Measurements from ENCODE around the gene CXCL13. TPM values are rescaled to one million over a fixed set of nuclear protein-coding genes. Genes with fewer than 3 reads are reported as not detected.

CXCL13 gene
- total and polyA plus RNA-seq, 2 of the 8 experiments (the other 6 are each of a cell fraction or from before 2014, with no cell fraction given) = not detected

GRCh38 chr4:77593101-77593500 is 12.5 kb upstream of the CXCL13 start:
- H2BK120ac ChIP-seq (replicated peaks; ENCODE audit: low read depth, low read length) = no peak overlapping the region
- TF ChIP-seq SAP30 (IDR thresholded peaks at IDR 0.05; ENCODE audit: insufficient read depth, insufficient replicate concordance, low read length) = no peak
- H2AFZ ChIP-seq (ENCODE audit: low read length) = no peak overlapping the region
- no peak overlapping the region for H3K4me3 ChIP-seq (ENCODE audit: extremely low read depth in 1 of 4, insufficient read depth in 2 of 4, low read depth in 3 of 4, low read length in 4 of 4)
- H3K18ac ChIP-seq (ENCODE audit: extremely low read depth, low read length) = no peak overlapping the region
- no peak overlapping the region for H4K8ac ChIP-seq (ENCODE audit: extremely low read depth, insufficient read depth, low read length)
- H3K27ac ChIP-seq (ENCODE audit: low read depth, low read length) = no peak overlapping the region
- no peak overlapping the region for H2BK5ac ChIP-seq (ENCODE audit: low read depth, low read length)
- FAIRE-seq (no peak), DNase-seq (ENCODE audit: low read depth in 1 of 2, low spot score in 2 of 2) (no peak)
- no peaks in the 10 kb centered on the region for H3K27me3 ChIP-seq (replicated peaks in 1 of 4; ENCODE audit: control insufficient read depth in 3 of 4, extremely low read depth in 1 of 4, insufficient read depth in 3 of 4, low read length in 3 of 4)
- no peaks in the 10 kb centered on the region for H4K20me1 ChIP-seq (replicated peaks in 1 of 2; ENCODE audit: control insufficient read depth in 1 of 2, insufficient read depth in 2 of 2, low read length in 2 of 2)
- H3K79me1 ChIP-seq (ENCODE audit: low read depth, low read length) = no peaks in the 10 kb centered on the region
- no peak overlapping the region for H2BK12ac ChIP-seq (ENCODE audit: low read depth, low read length)
- no peaks in the 10 kb centered on the region for H3K36me3 ChIP-seq (ENCODE audit: control insufficient read depth in 2 of 4, insufficient read depth in 4 of 4, low read length in 3 of 4)
- CTCF ChIA-PET (ENCODE audit: partially characterized antibody) = interaction anchor here (1.4 to 1.9 kb wide), 4 partner anchors 8 to 120 kb away, joined by 4 to 13 read pairs (median 6); partner anchors contain the start of gene CXCL13
- peaks cover 0 to 5% (median 0%) of the 10 kb centered on the region in 4 experiments; a peak in 2 of 7 replicates for H3K4me1 ChIP-seq (replicated peaks in 1 of 4; ENCODE audit: control insufficient read depth in 3 of 4, insufficient read depth in 4 of 4, low read length in 3 of 4)
- H3K4ac ChIP-seq (replicated peaks; ENCODE audit: insufficient read length, low read depth, low read length) = no peak overlapping the region
- H3K23ac ChIP-seq (ENCODE audit: insufficient read length) = no peak overlapping the region
- no peaks in the 10 kb centered on the region for H3K23me2 ChIP-seq (ENCODE audit: low read depth, low read length)
- H3K9me3 ChIP-seq (ENCODE audit: insufficient read depth in 2 of 2, low read depth in 1 of 2, low read length in 1 of 2) = no peaks in the 10 kb centered on the region
- H3K56ac ChIP-seq (replicated peaks; ENCODE audit: insufficient read length, low read depth, low read length) = no peak overlapping the region
- no peak overlapping the region for H3K4me2 ChIP-seq (ENCODE audit: insufficient read depth in 1 of 2, low read depth in 2 of 2, low read length in 2 of 2)
- H4K91ac ChIP-seq (replicated peaks; ENCODE audit: insufficient read length, low read length) = no peak overlapping the region
- H3K14ac ChIP-seq (ENCODE audit: insufficient read length) = no peak overlapping the region
- no peak overlapping the region for H4K5ac ChIP-seq (ENCODE audit: insufficient read length, low read depth, low read length)
- no peak overlapping the region for H2BK15ac ChIP-seq (ENCODE audit: low read length)
- WGBS, 2 experiments (ENCODE audit: extremely low coverage in 1 of 2, insufficient coverage in 1 of 2, insufficient read length in 1 of 2, insufficient replicate concordance in 2 of 2, low coverage in 1 of 2, low lambda C conversion rate in 2 of 2, missing lambda C conversion rate in 1 of 2) = 93% methylated on average over 7 of the region's 7 CpGs; no CpG with 5 or more reads in 1 of the 2 experiments
- POLR2A ChIA-PET (ENCODE audit: partially characterized antibody) = no interaction called here
- H3K9ac ChIP-seq (replicated peaks in 1 of 4; ENCODE audit: extremely low read depth in 1 of 4, low read depth in 3 of 4, low read length in 3 of 4) = no peak overlapping the region
- H2AK5ac ChIP-seq (ENCODE audit: low read depth, low read length) = no peak overlapping the region
- H2BK20ac ChIP-seq (ENCODE audit: low read length) = no peak overlapping the region
- no peaks in the 10 kb centered on the region for H3K79me2 ChIP-seq (ENCODE audit: control insufficient read depth in 1 of 2, insufficient read depth in 2 of 2, low read length in 2 of 2)

Data from H1 (cell line).